Vagina (tissue), 2 donors: Measurements from ENCODE around the gene RPS6KB2.

Experiments used
- POLR2A ChIP-seq, 2 donors: fragments of 450-650 bp; IDR thresholded peaks; one replicate each; pipeline ENCODE4 v1.6.1; 2017; ENCODE audit warnings: antibody characterized with exemption in 2 of 2, mild to moderate bottlenecking in 2 of 2, moderate library complexity in 2 of 2
- POLR2AphosphoS5 ChIP-seq, 2 donors: sonication (generic); formaldehyde crosslinking; IDR thresholded peaks; one replicate each; pipeline ENCODE4 v1.9.0; 2017; ENCODE audit warnings: antibody characterized with exemption in 2 of 2, mild to moderate bottlenecking in 2 of 2, low read depth in 1 of 2; ENCODE audit not compliant: insufficient read depth in 1 of 2
- TF ChIP-seq, protein P1 (sequence below), 3 experiments: fragments of 450-650 bp in 2 of 3; fragments of 200-600 bp in 1 of 3; sonication (generic) in 1 of 3; IDR thresholded peaks; one replicate each; pipeline ENCODE4 v1.5.1; 2017 to 2019; ENCODE audit warnings: antibody characterized with exemption in 3 of 3, mild to moderate bottlenecking in 2 of 3, moderate library complexity in 2 of 3

GRCh38 chr11:67466367-67466766, 38.1 kb downstream of the RPS6KB2 start:
- TF ChIP-seq POLR2A (IDR thresholded peaks at IDR 0.05), result no peak
- TF ChIP-seq, protein P1, sequence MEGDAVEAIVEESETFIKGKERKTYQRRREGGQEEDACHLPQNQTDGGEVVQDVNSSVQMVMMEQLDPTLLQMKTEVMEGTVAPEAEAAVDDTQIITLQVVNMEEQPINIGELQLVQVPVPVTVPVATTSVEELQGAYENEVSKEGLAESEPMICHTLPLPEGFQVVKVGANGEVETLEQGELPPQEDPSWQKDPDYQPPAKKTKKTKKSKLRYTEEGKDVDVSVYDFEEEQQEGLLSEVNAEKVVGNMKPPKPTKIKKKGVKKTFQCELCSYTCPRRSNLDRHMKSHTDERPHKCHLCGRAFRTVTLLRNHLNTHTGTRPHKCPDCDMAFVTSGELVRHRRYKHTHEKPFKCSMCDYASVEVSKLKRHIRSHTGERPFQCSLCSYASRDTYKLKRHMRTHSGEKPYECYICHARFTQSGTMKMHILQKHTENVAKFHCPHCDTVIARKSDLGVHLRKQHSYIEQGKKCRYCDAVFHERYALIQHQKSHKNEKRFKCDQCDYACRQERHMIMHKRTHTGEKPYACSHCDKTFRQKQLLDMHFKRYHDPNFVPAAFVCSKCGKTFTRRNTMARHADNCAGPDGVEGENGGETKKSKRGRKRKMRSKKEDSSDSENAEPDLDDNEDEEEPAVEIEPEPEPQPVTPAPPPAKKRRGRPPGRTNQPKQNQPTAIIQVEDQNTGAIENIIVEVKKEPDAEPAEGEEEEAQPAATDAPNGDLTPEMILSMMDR (IDR thresholded peaks at IDR 0.05), result no peak
- no peak for TF ChIP-seq POLR2AphosphoS5 (IDR thresholded peaks at IDR 0.05; ENCODE audit: insufficient read depth in 1 of 2, low read depth in 1 of 2)
